GM12892 (cell line): ENCODE measurements around the gene WWC2.

Source experiments
- POLR2A ChIP-seq: IDR thresholded peaks from 2 replicates; pipeline ENCODE4 v1.6.1; 2011; ENCODE audit warnings: low read depth, low read length, control low read depth
- POLR2AphosphoS5 ChIP-seq: IDR thresholded peaks from 2 replicates; pipeline ENCODE4 v1.6.1; 2011; ENCODE audit warnings: low read depth, low read length, control low read depth

DNA sequence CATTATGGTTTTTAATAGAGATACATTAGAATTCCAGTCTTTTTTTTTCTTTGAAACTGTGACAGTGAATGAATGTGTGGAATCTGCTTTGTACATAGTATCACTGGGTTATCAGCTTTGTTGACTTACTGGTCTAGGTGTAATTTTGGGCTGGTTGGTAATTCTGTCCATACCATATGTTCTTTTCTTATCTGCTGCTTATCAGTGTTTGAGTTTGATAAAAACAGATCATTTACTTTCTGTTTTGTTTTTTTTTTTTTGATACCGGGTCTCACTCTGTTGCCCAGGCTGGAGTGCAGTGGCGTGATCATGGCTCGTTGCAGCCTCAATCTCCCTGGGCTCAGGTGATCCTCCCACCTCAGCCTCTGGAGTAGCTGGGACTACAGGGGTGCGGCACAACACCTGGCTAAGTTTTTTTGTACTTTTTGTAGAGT, 12.4 kb downstream of the WWC2 start:
- TF ChIP-seq POLR2AphosphoS5 (no peak), POLR2A (no peak)
